Common myeloid progenitor, CD34-positive (primary cell): ENCODE measurements around the gene LXN.

ENCODE experiments used
- CTCF ChIA-PET: fragments of 350-600 bp; sonication (Branson Sonifier 250); formaldehyde crosslinking; loops from one replicate; lab custom pipeline; 2021; ENCODE audit warnings: antibody characterized with exemption; lab: Charles Lee
- POLR2A ChIA-PET: fragments of 350-600 bp; sonication (Branson Sonifier 250); formaldehyde crosslinking; loops from one replicate; lab custom pipeline; 2021; ENCODE audit warnings: antibody characterized with exemption; lab: Charles Lee
- DNase-seq, 3 donors: peaks; one replicate each; pipeline versions ENCODE4 v3.0.0 to v3.0.0-alpha.2; 2013
- H3K27ac ChIP-seq, 2 experiments: 1 replicate in 1 of 2; 2 replicates in 1 of 2; pipeline ENCODE4 v1.7.0; 2013; ENCODE audit warnings: inconsistent platforms in 2 of 2, low read length in 2 of 2, mild to moderate bottlenecking in 2 of 2, low read depth in 1 of 2, moderate library complexity in 1 of 2; ENCODE audit not compliant: severe bottlenecking in 2 of 2, insufficient read depth in 1 of 2, poor library complexity in 1 of 2
- H3K27me3 ChIP-seq, 5 experiments: replicated peaks in 2 of 5; 1 replicate in 3 of 5; 2 replicates in 2 of 5; pipeline versions ENCODE4 v1.6.1 to v1.7.0; 2013; ENCODE audit warnings: low read length in 4 of 5, mild to moderate bottlenecking in 2 of 5, moderate library complexity in 2 of 5, inconsistent platforms in 1 of 5; ENCODE audit not compliant: insufficient read depth in 5 of 5, control insufficient read depth in 4 of 5
- H3K36me3 ChIP-seq, 4 experiments: 1 replicate in 2 of 4; 2 replicates in 2 of 4; pipeline versions ENCODE4 v1.6.1 to v1.7.0; 2013; ENCODE audit warnings: low read length in 3 of 4, control low read depth in 1 of 4, mild to moderate bottlenecking in 1 of 4; ENCODE audit not compliant: control insufficient read depth in 4 of 4, insufficient read depth in 4 of 4
- H3K4me1 ChIP-seq, 4 experiments: 1 replicate in 3 of 4; 2 replicates in 1 of 4; pipeline versions ENCODE4 v1.6.1 to v1.7.1; 2013; ENCODE audit warnings: low read length in 3 of 4, mild to moderate bottlenecking in 3 of 4, control low read depth in 1 of 4, inconsistent platforms in 1 of 4, moderate library complexity in 1 of 4; ENCODE audit not compliant: control insufficient read depth in 4 of 4, insufficient read depth in 4 of 4; ENCODE audit errors: control extremely low read depth in 1 of 4
- H3K4me3 ChIP-seq, 7 experiments: 1 replicate in 4 of 7; 2 replicates in 3 of 7; pipeline versions ENCODE4 v1.5.1 to v1.7.0; 2013; ENCODE audit warnings: mild to moderate bottlenecking in 7 of 7, low read length in 6 of 7, moderate library complexity in 6 of 7, inconsistent platforms in 2 of 7, low read depth in 2 of 7, control low read depth in 1 of 7; ENCODE audit not compliant: insufficient read depth in 4 of 7, control insufficient read depth in 1 of 7; ENCODE audit errors: extremely low read depth in 1 of 7
- H3K9me3 ChIP-seq, 5 experiments: 1 replicate in 4 of 5; 2 replicates in 1 of 5; pipeline versions ENCODE4 v1.6.1 to v1.7.1; 2013; ENCODE audit warnings: low read length in 4 of 5, mild to moderate bottlenecking in 2 of 5, inconsistent platforms in 1 of 5, low read depth in 1 of 5, moderate library complexity in 1 of 5; ENCODE audit not compliant: control insufficient read depth in 4 of 5, insufficient read depth in 2 of 5; ENCODE audit errors: control extremely low read depth in 1 of 5
- WGBS: methylation state at CpG from one replicate; pipeline ENCODE4 v1.1.5; 2013; ENCODE audit not compliant: insufficient coverage; 5-methylcytosine and 5-hydroxymethylcytosine counted together

Gene LXN

GRCh38 chr3:158711886-158712285 lies 39.4 kb upstream of the LXN start:
- H3K27me3 ChIP-seq: no peaks in the 10 kb centered on the region
- peaks cover 0 to 17% (median 7%) of the 10 kb centered on the region in 4 experiments for H3K36me3 ChIP-seq
- peak in 2 of 3 donors; percentile 18 to 38 for DNase-seq
- no peak overlapping the region for H3K27ac ChIP-seq
- H3K4me3 ChIP-seq: no peak overlapping the region
- ChIA-PET CTCF (interaction anchor here (1.9 kb wide), 1 partner anchor 10 kb away, joined by 4 read pairs; no protein-coding TSS in a partner anchor), POLR2A (no interaction called here)
- no CpG with 5 or more reads among the region's 1 CpG for WGBS
- H3K9me3 ChIP-seq: no peaks in the 10 kb centered on the region
- peaks cover 9 to 49% (median 13%) of the 10 kb centered on the region in 4 experiments for H3K4me1 ChIP-seq

GRCh38 chr3:158710601-158711000 lies 38.2 kb upstream of the LXN start:
- peaks cover 0 to 17% (median 7%) of the 10 kb centered on the region in 4 experiments for H3K36me3 ChIP-seq
- DNase-seq: no peak
- H3K27me3 ChIP-seq: no peaks in the 10 kb centered on the region
- H3K4me1 ChIP-seq: peaks cover 9 to 49% (median 13%) of the 10 kb centered on the region in 4 experiments
- CTCF ChIA-PET: interaction anchor here (1.9 kb wide), 1 partner anchor 9 kb away, joined by 4 read pairs; no protein-coding TSS in a partner anchor
- POLR2A ChIA-PET: no interaction called here
- no CpG with 5 or more reads among the region's 4 CpGs for WGBS
- no peak overlapping the region for H3K27ac ChIP-seq
- H3K4me3 ChIP-seq: no peak overlapping the region
- H3K9me3 ChIP-seq: no peaks in the 10 kb centered on the region

- ChIA-PET CTCF (interaction anchor here (0.8 to 2.0 kb wide), 6 partner anchors 13 to 82 kb away, joined by 3 to 6 read pairs (median 4); no protein-coding TSS in a partner anchor), POLR2A (no interaction called here)
- Histone ChIP-seq H3K4me1 (peaks cover 9 to 42% (median 13%) of the 10 kb centered on the region in 4 experiments), H3K27me3 (no peaks in the 10 kb centered on the region), H3K36me3 (peaks cover 0 to 17% (median 8%) of the 10 kb centered on the region in 4 experiments), H3K9me3 (no peaks in the 10 kb centered on the region), H3K4me3 (no peak overlapping the region), H3K27ac (peak overlapping the region in 1 of 2 experiments; percentile 3)
- WGBS: 34% methylated on average over 3 of the region's 4 CpGs
- peak in 2 of 3 donors; percentile 74 to 85 for DNase-seq
Observed at GRCh38 chr3:158709666-158710083, 37.2 kb upstream of the LXN start.

GRCh38 chr3:158703566-158703965 lies 31.1 kb upstream of the LXN start:
- ChIA-PET CTCF (interaction anchor here (0.6 to 2.4 kb wide), 7 partner anchors 10 to 1181 kb away, joined by 3 to 12 read pairs (median 4); partner anchors contain the start of gene LXN), POLR2A (no interaction called here)
- Histone ChIP-seq H3K36me3 (peaks cover 0 to 17% (median 8%) of the 10 kb centered on the region in 4 experiments), H3K27me3 (no peaks in the 10 kb centered on the region), H3K9me3 (no peaks in the 10 kb centered on the region), H3K27ac (no peak overlapping the region), H3K4me1 (peaks cover 0 to 27% (median 1%) of the 10 kb centered on the region in 4 experiments), H3K4me3 (no peak overlapping the region)
- WGBS: no CpG with 5 or more reads among the region's 1 CpG
- no peak for DNase-seq

GRCh38 chr3:158702815-158703481 lies 30.5 kb upstream of the LXN start:
- DNase-seq: no peak
- WGBS: 63% methylated on average over 4 of the region's 4 CpGs
- POLR2A ChIA-PET: no interaction called here
- Histone ChIP-seq H3K4me1 (peaks cover 0 to 27% (median 1%) of the 10 kb centered on the region in 4 experiments), H3K27ac (no peak overlapping the region), H3K9me3 (no peaks in the 10 kb centered on the region), H3K27me3 (no peaks in the 10 kb centered on the region), H3K4me3 (no peak overlapping the region), H3K36me3 (peaks cover 0 to 16% (median 5%) of the 10 kb centered on the region in 4 experiments)
- CTCF ChIA-PET: interaction anchor here (0.7 to 2.4 kb wide), 6 partner anchors 10 to 1182 kb away, joined by 3 to 12 read pairs (median 4); partner anchors contain the start of gene LXN

GRCh38 chr3:158701420-158702065 lies 29.1 kb upstream of the LXN start:
- CTCF ChIA-PET: interaction anchor here (0.7 to 2.0 kb wide), 7 partner anchors 10 to 40 kb away, joined by 3 to 6 read pairs (median 3); no protein-coding TSS in a partner anchor

More at GRCh38 chr3:158701420-158702065, 29.1 kb upstream of the LXN start:
- WGBS: no CpG with 5 or more reads among the region's 4 CpGs
- no peak overlapping the region for H3K4me3 ChIP-seq
- POLR2A ChIA-PET: no interaction called here
- H3K9me3 ChIP-seq: no peaks in the 10 kb centered on the region
- no peak for DNase-seq
- H3K36me3 ChIP-seq: peaks cover 0 to 8% (median 3%) of the 10 kb centered on the region in 4 experiments
- H3K4me1 ChIP-seq: peaks cover 0 to 27% (median 1%) of the 10 kb centered on the region in 4 experiments
- no peaks in the 10 kb centered on the region for H3K27me3 ChIP-seq
- H3K27ac ChIP-seq: no peak overlapping the region
